ENCODE results near the gene COL12A1.

The COL12A1 gene

DNA sequence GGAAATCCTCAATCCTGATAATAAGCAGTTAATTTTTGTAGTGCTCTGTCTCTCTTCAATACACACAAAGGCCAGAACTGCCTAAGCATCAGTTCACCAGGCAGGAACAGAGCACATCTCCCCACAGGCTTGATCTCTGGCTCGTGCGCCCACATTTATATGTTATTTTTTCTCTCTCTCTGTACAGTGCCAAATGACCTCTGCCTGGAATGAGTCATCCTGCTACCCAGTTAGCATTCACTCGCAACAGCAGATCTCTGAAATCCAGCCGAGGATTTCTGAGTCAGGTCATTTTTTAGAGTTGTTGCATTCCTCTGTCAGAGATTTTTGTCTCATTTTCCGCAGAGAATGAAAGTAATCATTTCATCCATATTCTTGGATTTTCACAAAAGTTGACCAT, 107.1 kb downstream of the COL12A1 start:
- DNase-seq (ENCODE audit: low read depth in 2 of 2): no peak

DNA sequence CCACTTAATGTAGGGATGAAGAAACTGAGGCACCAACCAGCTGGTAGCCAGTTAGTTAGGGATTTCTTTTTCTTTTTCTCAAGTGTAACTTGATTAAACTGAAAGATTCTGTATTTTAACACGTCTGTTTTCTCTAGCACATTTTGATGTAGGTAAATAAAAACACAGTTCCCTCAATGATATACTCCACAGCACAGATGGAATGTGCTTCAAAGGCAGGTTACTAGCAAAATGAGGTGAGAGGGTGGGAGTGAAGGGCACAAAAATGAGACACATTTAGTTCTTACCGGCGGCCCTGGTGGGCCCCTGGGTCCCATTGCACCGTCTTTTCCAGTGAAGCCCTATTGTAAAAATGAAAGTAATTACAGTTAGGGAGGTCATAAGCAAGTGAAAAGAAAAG, 108.9 kb downstream of the COL12A1 start:
- DNase-seq (ENCODE audit: low read depth in 2 of 2): no peak

- DNase-seq (ENCODE audit: low read depth in 2 of 2): no peak
Measured at GRCh38 chr6:75094614-75095200, 111.1 kb downstream of the COL12A1 start.

- no peak for DNase-seq (ENCODE audit: low read depth in 2 of 2)
Measured at GRCh38 chr6:75091467-75092190, 114.2 kb downstream of the COL12A1 start.

- no peak for DNase-seq (ENCODE audit: low read depth in 2 of 2)
Measured at GRCh38 chr6:75090576-75090975, 115.3 kb downstream of the COL12A1 start.

DNA sequence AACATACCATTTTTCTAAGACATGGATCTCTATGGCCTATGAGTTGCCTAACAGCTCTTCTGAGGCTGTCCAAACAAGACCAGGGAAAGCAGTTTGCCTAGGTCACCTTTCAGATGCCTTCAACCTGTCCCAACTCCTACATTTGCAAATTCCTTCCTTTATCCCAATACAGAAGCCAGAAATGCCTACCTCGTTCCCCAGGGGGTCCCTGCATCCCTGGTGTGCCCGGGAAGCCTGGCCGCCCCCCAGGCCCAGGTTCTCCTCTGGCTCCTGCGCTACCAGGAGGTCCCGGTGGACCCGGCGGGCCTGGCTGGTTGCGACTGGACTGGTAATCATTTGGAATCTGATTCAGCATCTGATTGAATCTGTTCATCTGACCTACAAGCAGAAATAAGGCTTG, 115.9 kb downstream of the COL12A1 start:
- no peak for DNase-seq (ENCODE audit: low read depth in 2 of 2)

DNA sequence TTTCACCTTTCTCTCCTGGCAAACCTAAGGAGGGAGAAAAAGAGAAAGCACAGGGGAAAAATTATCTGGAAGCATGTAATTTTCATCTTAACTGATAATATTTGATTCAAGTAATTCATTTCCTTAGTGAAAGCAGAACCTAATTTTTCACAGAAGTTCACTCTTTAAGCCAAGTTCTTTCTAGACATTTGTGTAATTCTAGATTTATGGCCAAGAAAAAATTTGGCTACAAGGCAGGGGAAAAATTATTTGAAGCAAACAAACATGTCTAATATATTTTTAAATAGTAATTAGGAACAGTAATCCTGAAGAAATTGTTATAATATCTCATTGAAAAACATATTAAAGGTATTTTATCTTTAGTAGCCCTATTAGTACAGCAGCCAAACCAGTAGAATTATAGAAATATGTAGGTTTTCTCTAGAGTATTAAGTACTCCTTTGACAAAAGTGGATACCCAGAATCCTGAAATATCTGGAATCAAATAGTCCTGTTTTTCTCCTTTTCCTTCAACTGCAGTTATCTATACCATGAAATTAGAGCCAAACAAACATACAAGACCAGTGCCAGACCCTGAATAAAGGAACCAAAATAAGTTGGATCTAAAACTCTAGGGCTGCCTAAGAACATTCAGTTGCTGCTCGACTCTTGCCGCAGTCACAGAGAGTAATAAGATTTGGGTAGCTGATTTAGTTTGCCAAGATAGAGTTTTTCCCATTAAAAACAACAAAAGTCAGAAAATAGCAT, 116.5 kb downstream of the COL12A1 start:
- no peak for DNase-seq (ENCODE audit: low read depth in 2 of 2)

- DNase-seq (ENCODE audit: low read depth in 2 of 2): no peak
Measured at GRCh38 chr6:75085931-75086635, 119.8 kb downstream of the COL12A1 start.

GRCh38 chr6:75084872-75085381, 120.9 kb downstream of the COL12A1 start:
- no peak for DNase-seq (ENCODE audit: low read depth in 2 of 2)

DNA sequence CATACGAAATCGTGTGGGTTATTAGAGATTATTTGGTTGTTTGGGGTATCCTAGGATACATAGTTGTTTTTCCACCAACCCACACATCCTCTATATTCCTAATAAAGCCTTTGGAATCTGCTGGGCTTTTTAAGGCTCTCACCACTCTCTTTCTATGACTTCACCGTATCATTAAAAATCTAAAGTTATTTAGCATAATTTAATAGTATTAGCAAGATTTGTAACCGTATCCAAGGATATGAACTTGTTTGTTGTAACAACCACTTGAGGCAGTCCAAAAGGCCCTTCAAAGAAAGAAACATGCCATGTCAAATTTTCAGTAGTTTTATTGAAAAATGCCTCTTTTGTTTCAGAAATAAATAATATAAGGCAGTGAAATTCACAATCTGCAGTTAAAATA, 121.8 kb downstream of the COL12A1 start:
- DNase-seq (ENCODE audit: low read depth in 2 of 2): no peak

DNA sequence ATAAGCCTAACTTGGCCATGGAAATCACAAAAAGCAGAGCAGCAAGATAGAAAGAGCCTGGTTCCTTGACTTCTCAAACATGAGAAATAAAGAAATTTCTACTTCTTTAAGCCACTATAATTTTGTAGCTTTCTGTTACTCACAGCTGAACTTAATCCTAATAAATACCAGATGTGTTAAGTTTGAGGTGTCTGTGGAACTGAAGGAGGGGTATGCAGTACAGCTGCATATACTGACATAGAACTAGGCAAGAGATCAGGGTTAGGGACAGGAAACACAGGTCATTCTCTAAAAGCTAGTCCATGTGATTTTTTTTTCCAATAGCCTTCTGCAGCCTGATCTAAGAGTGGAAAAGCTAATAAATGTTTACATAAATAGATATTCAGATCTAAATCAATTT, 123.9 kb downstream of the COL12A1 start:
- no peak for DNase-seq (ENCODE audit: low read depth in 2 of 2)

GRCh38 chr6:75081047-75081446, 124.8 kb downstream of the COL12A1 start:
- no peak for DNase-seq (ENCODE audit: low read depth in 2 of 2)

GRCh38 chr6:75079589-75079988, 126.3 kb downstream of the COL12A1 start:
- no peak for DNase-seq (ENCODE audit: low read depth in 2 of 2)

- no peak for DNase-seq (ENCODE audit: low read depth in 2 of 2)
Measured at GRCh38 chr6:75077701-75078100, 128.2 kb downstream of the COL12A1 start.

GRCh38 chr6:75076009-75076408, 129.8 kb downstream of the COL12A1 start:
- no peak for DNase-seq (ENCODE audit: low read depth in 2 of 2)

GRCh38 chr6:75070244-75070643, 135.6 kb downstream of the COL12A1 start:
- DNase-seq (ENCODE audit: low read depth in 2 of 2): no peak

DNA sequence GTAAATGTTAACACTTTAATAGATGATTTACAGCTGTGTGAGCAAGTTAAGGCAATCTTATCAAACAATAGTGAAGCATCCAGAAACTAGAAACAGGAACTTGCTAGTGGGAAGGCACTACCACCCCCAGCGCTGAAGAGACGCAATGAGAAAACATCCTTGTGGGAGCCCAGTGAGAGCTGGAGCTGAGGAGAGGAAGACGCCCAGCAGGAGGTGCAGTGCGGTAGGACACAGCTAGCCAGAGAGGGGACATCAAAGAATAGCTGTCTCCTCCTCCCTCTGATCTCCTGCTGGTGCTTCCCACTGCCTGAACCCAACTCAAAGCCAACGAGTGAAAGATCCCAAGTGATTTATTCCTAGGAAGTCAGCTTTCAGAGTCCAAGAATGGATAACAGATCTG, 140.3 kb downstream of the COL12A1 start:
- no peak for DNase-seq (ENCODE audit: low read depth in 2 of 2)

- DNase-seq (ENCODE audit: low read depth in 2 of 2): no peak
Measured at GRCh38 chr6:75052491-75052890, 153.4 kb downstream of the COL12A1 start.

DNA sequence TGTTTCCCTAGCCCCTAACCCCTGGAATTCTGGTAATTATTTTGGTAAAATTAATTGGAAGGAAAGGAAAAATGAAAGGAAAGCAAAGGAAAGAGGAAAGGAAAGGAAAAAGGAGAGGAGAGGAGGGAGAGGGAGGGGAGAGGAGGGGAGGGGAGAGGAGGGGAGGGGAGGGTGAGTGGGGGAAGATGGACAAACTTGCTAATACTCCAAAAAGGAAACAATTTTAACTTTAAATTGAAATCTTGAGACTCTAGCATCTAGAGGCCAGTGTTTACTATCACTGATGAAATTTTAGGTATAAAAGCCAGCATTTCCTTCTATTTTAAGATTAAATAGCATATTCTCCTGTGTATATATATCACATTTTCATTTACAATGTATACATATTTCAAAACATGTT, 156.5 kb downstream of the COL12A1 start:
- no peak for DNase-seq (ENCODE audit: low read depth in 2 of 2)

DNA sequence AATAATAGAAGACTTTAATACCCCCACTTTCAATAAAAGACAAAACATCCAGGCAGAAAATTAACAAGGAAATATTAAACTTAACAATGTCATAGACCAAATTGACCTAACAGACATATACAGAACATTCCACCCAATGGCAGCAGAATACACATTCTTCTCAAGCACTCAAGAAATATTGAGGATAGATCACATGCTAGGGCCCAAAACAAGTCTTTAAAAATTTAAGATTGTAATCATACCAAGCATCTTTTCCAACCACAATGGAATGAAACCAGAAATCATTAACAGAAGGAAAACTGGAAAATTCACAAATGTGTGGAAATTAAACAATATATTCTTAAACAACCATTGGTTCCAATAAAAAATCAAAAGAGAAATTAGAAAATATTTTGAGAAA, 161.0 kb downstream of the COL12A1 start:
- DNase-seq (ENCODE audit: low read depth in 2 of 2): no peak

GRCh38 chr6:75041381-75041780, 164.5 kb downstream of the COL12A1 start:
- no peak for DNase-seq (ENCODE audit: low read depth in 2 of 2)

Data from stimulated activated CD8-positive, alpha-beta memory T cell treated with anti-CD3 and anti-CD28 coated beads, Interleukin-15, amount 100 ng/mL, for 48 hours (primary cell).